Suppressor macrophage treated with lipopolysaccharide for 4 hours (primary cell): ENCODE measurements around the gene P2RX3.
"Not testable (repeated sequence)": the region's sequence is repeated elsewhere in the genome, so short reads cannot be mapped to it uniquely, and the experiment has no call there.

Source experiments
- DNase-seq: peaks from one replicate; pipeline ENCODE4 v3.0.0-alpha.2; 2020

P2RX3 gene

GRCh38 chr11:57354699-57355098 lies 16.5 kb downstream of the P2RX3 start:
- no peak for DNase-seq

- DNase-seq, result peak; percentile 54
Observed at GRCh38 chr11:57356268-57356667, 18.1 kb downstream of the P2RX3 start.

- no peak for DNase-seq
Observed at GRCh38 chr11:57357310-57357709, 19.2 kb downstream of the P2RX3 start.

- no peak for DNase-seq
Observed at GRCh38 chr11:57357856-57358255, 19.7 kb downstream of the P2RX3 start.

- DNase-seq, result peak; percentile 54
Observed at GRCh38 chr11:57358543-57358961, 20.4 kb downstream of the P2RX3 start.

GRCh38 chr11:57358991-57359390 lies 20.8 kb downstream of the P2RX3 start:
- DNase-seq, result no peak

- DNase-seq, result no peak
Observed at GRCh38 chr11:57359396-57359795, 21.2 kb downstream of the P2RX3 start.

GRCh38 chr11:57359896-57360690 lies 21.9 kb downstream of the P2RX3 start:
- DNase-seq, result no peak

GRCh38 chr11:57360991-57361390 lies 22.8 kb downstream of the P2RX3 start:
- DNase-seq, result no peak

GRCh38 chr11:57361420-57361819 lies 23.3 kb downstream of the P2RX3 start:
- DNase-seq, result not testable (repeated sequence)

- DNase-seq, result no peak
Observed at GRCh38 chr11:57361926-57362325, 23.8 kb downstream of the P2RX3 start.

- DNase-seq, result no peak
Observed at GRCh38 chr11:57363131-57364080, 25.3 kb downstream of the P2RX3 start.

GRCh38 chr11:57364851-57365660 lies 26.9 kb downstream of the P2RX3 start:
- DNase-seq, result no peak

- DNase-seq, result no peak
Observed at GRCh38 chr11:57368106-57368844, 30.1 kb downstream of the P2RX3 start.

- DNase-seq, result no peak
Observed at GRCh38 chr11:57368845-57369232, 30.7 kb downstream of the P2RX3 start.

- DNase-seq, result no peak
Observed at GRCh38 chr11:57370251-57370650, 32.1 kb downstream of the P2RX3 start.

GRCh38 chr11:57370941-57371340 lies 32.8 kb downstream of the P2RX3 start:
- no peak for DNase-seq

GRCh38 chr11:57373146-57373545 lies 35.0 kb downstream of the P2RX3 start:
- DNase-seq, result no peak

- DNase-seq, result no peak
Observed at GRCh38 chr11:57374966-57375365, 36.8 kb downstream of the P2RX3 start.

- no peak for DNase-seq
Observed at GRCh38 chr11:57375490-57375889, 37.3 kb downstream of the P2RX3 start.

GRCh38 chr11:57376095-57377090 lies 38.2 kb downstream of the P2RX3 start:
- DNase-seq, result no peak
